ENCODE data around the gene MYCBPAP.

The MYCBPAP gene

DNA sequence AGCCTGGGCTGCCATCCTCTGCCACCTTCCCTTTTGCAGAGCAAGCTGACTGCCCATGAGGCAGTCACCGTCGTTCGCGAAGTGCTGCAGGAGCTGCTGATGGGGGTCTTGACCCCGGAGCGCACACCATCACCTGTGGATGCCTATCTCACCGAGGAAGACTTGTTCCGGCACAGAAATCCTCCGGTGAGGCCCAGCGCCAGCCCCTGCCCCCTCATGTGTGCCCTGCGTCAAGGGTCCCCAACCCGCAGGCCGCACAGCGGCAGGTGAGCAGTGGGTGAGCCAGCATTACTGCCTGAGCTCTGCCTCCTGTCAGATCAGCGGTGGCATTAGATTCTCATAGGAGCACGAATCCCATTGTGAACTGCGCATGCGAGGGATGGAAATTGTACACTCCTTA is 16.6 kb downstream of the MYCBPAP start:
- H3K27ac ChIP-seq, result no peak overlapping the region
- peaks cover 5% of the 10 kb centered on the region for H3K27me3 ChIP-seq
- H3K36me3 ChIP-seq, result no peaks in the 10 kb centered on the region
- no peak overlapping the region for H3K4me3 ChIP-seq (ENCODE audit: low read depth in 1 of 2, low read length in 1 of 2)
- peaks cover 6 to 8% of the 10 kb centered on the region in 2 experiments for H3K4me1 ChIP-seq (ENCODE audit: control insufficient read depth in 1 of 2, insufficient read depth in 1 of 2, low read depth in 1 of 2, low read length in 1 of 2)
- no peaks in the 10 kb centered on the region for H3K9me3 ChIP-seq
- TF ChIP-seq, protein P1, sequence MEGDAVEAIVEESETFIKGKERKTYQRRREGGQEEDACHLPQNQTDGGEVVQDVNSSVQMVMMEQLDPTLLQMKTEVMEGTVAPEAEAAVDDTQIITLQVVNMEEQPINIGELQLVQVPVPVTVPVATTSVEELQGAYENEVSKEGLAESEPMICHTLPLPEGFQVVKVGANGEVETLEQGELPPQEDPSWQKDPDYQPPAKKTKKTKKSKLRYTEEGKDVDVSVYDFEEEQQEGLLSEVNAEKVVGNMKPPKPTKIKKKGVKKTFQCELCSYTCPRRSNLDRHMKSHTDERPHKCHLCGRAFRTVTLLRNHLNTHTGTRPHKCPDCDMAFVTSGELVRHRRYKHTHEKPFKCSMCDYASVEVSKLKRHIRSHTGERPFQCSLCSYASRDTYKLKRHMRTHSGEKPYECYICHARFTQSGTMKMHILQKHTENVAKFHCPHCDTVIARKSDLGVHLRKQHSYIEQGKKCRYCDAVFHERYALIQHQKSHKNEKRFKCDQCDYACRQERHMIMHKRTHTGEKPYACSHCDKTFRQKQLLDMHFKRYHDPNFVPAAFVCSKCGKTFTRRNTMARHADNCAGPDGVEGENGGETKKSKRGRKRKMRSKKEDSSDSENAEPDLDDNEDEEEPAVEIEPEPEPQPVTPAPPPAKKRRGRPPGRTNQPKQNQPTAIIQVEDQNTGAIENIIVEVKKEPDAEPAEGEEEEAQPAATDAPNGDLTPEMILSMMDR (IDR thresholded peaks at IDR 0.05), result no peak

DNA sequence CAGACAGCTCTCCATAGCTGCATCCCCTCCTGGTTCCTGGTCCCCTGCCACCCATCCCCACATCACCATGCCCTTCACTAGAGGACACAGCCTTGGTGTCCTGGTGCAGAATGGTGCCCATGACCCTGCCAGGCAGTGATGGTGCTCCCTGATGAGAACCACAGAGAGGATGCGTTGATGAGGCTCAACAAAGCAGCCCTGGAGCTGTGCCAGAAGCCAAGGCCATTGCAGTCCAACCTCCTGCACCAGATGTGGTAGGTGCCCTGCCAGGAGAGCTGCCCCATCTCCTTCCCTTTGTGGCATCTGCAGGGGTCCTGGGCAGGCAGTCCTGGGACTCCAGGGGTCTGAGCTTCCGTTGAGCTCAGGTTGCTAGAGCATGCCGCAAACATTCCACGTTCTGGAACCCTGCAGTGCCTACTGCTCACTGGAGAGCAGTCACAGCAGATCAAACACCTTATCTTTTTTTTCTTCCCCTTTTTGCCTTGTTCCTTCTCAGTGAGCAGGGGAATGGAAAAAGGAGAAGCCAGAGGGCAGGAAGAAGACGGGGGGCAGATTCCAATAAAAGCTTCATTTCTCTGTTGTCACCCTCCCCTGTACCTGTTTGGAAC is 19.0 kb downstream of the MYCBPAP start:
- TF ChIP-seq, protein P1 (IDR thresholded peaks at IDR 0.05), result no peak
- Histone ChIP-seq H3K27ac (no peak overlapping the region), H3K4me1 (ENCODE audit: control insufficient read depth in 1 of 2, insufficient read depth in 1 of 2, low read depth in 1 of 2, low read length in 1 of 2) (peaks cover 19 to 27% of the 10 kb centered on the region in 2 experiments)

DNA sequence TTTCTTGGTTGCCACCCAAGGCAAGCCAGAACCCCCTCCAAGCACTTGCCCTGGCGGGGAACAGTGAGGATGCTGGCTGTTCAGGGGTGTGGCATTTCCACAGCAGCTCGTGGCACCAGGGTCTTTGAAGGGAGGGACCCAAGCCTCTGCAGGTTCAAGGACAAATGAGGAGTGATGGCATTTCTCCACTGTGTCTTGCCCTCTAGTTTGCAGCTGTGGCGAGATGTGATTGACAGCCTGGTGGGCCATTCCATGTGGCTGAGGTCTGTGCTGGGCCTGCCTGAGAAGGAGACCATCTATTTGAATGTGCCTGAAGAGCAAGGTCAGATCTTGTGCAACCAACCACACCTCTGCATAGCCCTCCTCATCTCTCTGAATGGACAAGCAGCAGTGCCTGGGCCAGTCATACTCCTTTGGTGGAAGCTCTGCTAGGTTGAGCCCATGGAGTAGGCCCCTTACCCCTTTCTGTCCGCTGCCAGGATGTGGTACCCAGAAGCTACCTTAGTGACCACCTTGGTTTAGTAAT is 19.8 kb downstream of the MYCBPAP start:
- H3K27ac ChIP-seq, result no peak overlapping the region
- peaks cover 23% of the 10 kb centered on the region for H3K27me3 ChIP-seq
- no peaks in the 10 kb centered on the region for H3K9me3 ChIP-seq
- peaks cover 20 to 34% of the 10 kb centered on the region in 2 experiments for H3K4me1 ChIP-seq (ENCODE audit: control insufficient read depth in 1 of 2, insufficient read depth in 1 of 2, low read depth in 1 of 2, low read length in 1 of 2)
- TF ChIP-seq, protein P1 (IDR thresholded peaks at IDR 0.05), result no peak
- H3K36me3 ChIP-seq, result no peaks in the 10 kb centered on the region
- H3K4me3 ChIP-seq (ENCODE audit: low read depth in 1 of 2, low read length in 1 of 2), result no peak overlapping the region

More for the DNA sequence above, 19.0 kb downstream of the MYCBPAP start:
- Histone ChIP-seq H3K9me3 (no peaks in the 10 kb centered on the region), H3K27me3 (peaks cover 16% of the 10 kb centered on the region), H3K4me3 (ENCODE audit: low read depth in 1 of 2, low read length in 1 of 2) (no peak overlapping the region), H3K36me3 (no peaks in the 10 kb centered on the region)

DNA sequence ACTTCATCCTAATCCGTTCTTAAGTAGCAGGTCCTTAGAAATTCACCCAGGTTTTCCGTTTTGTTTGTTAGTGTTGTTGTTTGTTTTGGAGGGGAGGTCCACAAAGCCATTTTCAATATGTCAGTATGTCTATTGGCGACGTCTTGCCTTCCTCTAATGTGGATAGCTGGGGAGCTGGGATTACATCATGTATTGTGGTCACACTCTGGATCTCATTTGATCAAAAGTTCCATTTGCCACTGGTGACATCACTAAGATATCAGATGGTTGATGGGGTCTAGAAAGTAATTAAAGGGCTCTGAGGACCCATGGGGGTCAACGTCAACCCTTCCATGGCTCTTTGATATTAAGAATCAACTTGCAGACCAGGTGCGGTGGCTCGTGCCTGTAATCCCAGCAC is 21.6 kb downstream of the MYCBPAP start:
- no peak overlapping the region for H3K4me3 ChIP-seq (ENCODE audit: low read depth in 1 of 2, low read length in 1 of 2)
- H3K27me3 ChIP-seq, result peaks cover 42% of the 10 kb centered on the region
- no peaks in the 10 kb centered on the region for H3K36me3 ChIP-seq
- TF ChIP-seq, protein P1 (IDR thresholded peaks at IDR 0.05), result no peak
- H3K9me3 ChIP-seq, result no peaks in the 10 kb centered on the region
- no peak overlapping the region for H3K27ac ChIP-seq
- peaks cover 20 to 40% of the 10 kb centered on the region in 2 experiments for H3K4me1 ChIP-seq (ENCODE audit: control insufficient read depth in 1 of 2, insufficient read depth in 1 of 2, low read depth in 1 of 2, low read length in 1 of 2)

DNA sequence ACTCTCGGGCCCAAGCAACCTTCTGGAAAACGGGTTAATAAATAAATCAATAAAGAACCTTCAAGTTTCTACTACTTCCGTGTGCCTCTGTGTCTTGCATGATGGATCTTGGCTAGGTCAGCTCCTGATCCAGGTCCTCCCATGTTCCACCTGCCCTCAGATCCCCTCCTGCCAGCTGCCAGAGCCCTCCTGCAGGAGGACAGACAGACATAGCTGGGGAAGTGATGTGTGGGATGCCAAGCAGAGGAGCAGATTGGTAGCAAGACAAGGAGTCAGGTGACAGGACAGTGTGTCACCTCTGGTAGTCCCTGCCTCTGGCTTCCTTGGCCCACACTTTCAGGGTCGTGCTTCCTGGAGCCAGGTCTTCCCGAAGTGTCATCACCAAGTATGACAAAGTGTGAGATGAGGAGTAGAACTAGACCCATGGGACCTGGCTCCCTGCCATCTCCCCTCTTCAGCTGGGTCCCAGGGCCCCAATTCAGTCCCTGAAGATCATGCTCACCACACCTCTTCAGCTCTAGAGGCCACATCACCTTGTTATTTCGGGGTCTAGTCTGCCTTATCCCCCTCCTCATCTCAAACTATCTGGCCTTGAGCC is 23.3 kb downstream of the MYCBPAP start:
- Histone ChIP-seq H3K27me3 (peaks cover 56% of the 10 kb centered on the region), H3K9me3 (no peaks in the 10 kb centered on the region), H3K36me3 (no peaks in the 10 kb centered on the region), H3K4me1 (ENCODE audit: control insufficient read depth in 1 of 2, insufficient read depth in 1 of 2, low read depth in 1 of 2, low read length in 1 of 2) (peaks cover 20 to 40% of the 10 kb centered on the region in 2 experiments), H3K4me3 (ENCODE audit: low read depth in 1 of 2, low read length in 1 of 2) (no peak overlapping the region), H3K27ac (no peak overlapping the region)
- TF ChIP-seq, protein P1 (IDR thresholded peaks at IDR 0.05), result no peak
